Mucosa of descending colon (tissue), 3 donors: ENCODE results near the gene MOSMO. TPM values are rescaled to one million over a fixed set of nuclear protein-coding genes. Genes with fewer than 3 reads are reported as not detected.

Experiments used
- ATAC-seq: fragments of 200-7000 bp; cut with Tn5 transposase; one replicate; pipeline ENCODE4 v1.9.1; 2020; ENCODE audit warnings: mild to moderate bottlenecking, moderate library complexity
- DNase-seq, 3 donors: peaks; one replicate each; pipeline ENCODE4 v3.0.0-alpha.2; 2020
- H3K36me3 ChIP-seq: fragments of 200-600 bp; one replicate; pipeline ENCODE4 v1.8.0; 2021; ENCODE audit warnings: low read depth, mild to moderate bottlenecking
- H3K4me1 ChIP-seq: fragments of 200-600 bp; one replicate; pipeline ENCODE4 v1.8.0; 2021; ENCODE audit warnings: low read depth, mild to moderate bottlenecking
- H3K4me3 ChIP-seq: fragments of 200-600 bp; one replicate; pipeline ENCODE4 v1.8.0; 2021; ENCODE audit warnings: mild to moderate bottlenecking
- H3K9me3 ChIP-seq: fragments of 200-600 bp; one replicate; pipeline ENCODE4 v1.8.0; 2021; ENCODE audit warnings: mild to moderate bottlenecking
- intact Hi-C, 2 donors: fragments of 100-400 bp; cut with DNase I in 1 of 2; cut with micrococcal nuclease in 1 of 2; formaldehyde crosslinking; loops; one replicate each; pipeline versions ENCODE4 v1.11.0 to v1.11.1; 2022; cut with DNase I, micrococcal nuclease
- total RNA-seq, 3 donors: library from RNA; stranded (reverse); fragmentation: NEBNext Ultra II Directional in 2 of 3; extraction: Animal tissue kit (Norgen Biotek cat#: 25700) in 2 of 3; gene quantifications; one replicate each; pipeline versions ENCODE4 v1.2.1 to v1.2.4, GENCODE V29; 2021 to 2023
- TF ChIP-seq, protein P1 (sequence below): fragments of 200-600 bp; IDR thresholded peaks from one replicate; pipeline ENCODE4 v1.8.0; 2022; ENCODE audit warnings: antibody characterized with exemption, mild to moderate bottlenecking
- donor health status: DM: no; HTN: no; CAD: no; lungs with moderate emphysema.
- donor health status: DM: no; HTN: no; CAD: no.
- donor health status: DM: no; HTN: yes; CAD: no.

MOSMO gene
- total RNA-seq, 3 donors from 2014 or later: 8.6 to 11.4 (median 11.4) TPM

DNA sequence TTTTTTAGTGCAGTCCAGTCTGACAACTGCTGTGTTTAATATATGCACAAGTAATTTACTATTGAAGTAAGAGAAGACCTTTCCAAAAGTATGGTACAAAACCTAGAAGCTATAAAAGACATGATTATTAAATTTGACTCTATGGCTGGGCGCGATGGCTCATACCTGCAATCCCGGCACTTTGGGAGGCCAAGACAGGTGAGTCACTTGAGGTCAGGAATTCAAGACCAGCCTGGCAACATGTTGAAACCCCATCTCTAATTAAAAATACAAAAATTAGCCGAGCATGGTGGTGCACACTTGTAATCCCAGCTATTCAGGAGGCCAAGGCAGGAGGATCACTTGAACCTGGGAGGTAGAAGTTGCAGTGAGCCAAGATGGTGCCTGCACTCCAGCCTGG lies 43.1 kb downstream of the MOSMO start:
- TF ChIP-seq, protein P1, sequence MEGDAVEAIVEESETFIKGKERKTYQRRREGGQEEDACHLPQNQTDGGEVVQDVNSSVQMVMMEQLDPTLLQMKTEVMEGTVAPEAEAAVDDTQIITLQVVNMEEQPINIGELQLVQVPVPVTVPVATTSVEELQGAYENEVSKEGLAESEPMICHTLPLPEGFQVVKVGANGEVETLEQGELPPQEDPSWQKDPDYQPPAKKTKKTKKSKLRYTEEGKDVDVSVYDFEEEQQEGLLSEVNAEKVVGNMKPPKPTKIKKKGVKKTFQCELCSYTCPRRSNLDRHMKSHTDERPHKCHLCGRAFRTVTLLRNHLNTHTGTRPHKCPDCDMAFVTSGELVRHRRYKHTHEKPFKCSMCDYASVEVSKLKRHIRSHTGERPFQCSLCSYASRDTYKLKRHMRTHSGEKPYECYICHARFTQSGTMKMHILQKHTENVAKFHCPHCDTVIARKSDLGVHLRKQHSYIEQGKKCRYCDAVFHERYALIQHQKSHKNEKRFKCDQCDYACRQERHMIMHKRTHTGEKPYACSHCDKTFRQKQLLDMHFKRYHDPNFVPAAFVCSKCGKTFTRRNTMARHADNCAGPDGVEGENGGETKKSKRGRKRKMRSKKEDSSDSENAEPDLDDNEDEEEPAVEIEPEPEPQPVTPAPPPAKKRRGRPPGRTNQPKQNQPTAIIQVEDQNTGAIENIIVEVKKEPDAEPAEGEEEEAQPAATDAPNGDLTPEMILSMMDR: no peak
- DNase-seq: no peak
- no peak overlapping the region for H3K4me3 ChIP-seq
- H3K36me3 ChIP-seq: no peaks in the 10 kb centered on the region
- H3K9me3 ChIP-seq: no peaks in the 10 kb centered on the region
- intact Hi-C loops: no loop called here
- ATAC-seq: no peak
- H3K4me1 ChIP-seq: no peaks in the 10 kb centered on the region

DNA sequence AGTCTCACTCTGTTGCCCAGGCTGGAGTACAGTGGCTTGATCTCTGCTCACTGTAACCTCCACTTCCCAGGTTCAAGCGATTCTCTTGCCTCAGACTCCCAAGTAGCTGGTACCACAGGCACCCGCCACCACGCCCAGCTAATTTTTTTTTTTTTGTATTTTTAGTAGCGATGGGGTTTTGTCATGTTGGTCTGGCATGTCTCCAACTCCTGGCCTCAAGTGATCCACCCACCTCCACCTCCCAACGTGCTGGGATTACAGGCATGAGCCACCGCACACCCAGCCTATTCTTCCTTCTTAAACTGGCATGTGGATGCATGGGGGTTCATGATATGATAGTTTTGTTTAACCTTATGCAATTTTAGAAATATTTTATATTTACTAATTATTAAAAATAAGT lies 45.1 kb downstream of the MOSMO start:
- DNase-seq (no peak), ATAC-seq (no peak)
- Histone ChIP-seq H3K4me3 (no peak overlapping the region), H3K4me1 (no peaks in the 10 kb centered on the region), H3K9me3 (no peaks in the 10 kb centered on the region), H3K36me3 (no peaks in the 10 kb centered on the region)
- intact Hi-C loops: no loop called here
- TF ChIP-seq, protein P1: no peak

DNA sequence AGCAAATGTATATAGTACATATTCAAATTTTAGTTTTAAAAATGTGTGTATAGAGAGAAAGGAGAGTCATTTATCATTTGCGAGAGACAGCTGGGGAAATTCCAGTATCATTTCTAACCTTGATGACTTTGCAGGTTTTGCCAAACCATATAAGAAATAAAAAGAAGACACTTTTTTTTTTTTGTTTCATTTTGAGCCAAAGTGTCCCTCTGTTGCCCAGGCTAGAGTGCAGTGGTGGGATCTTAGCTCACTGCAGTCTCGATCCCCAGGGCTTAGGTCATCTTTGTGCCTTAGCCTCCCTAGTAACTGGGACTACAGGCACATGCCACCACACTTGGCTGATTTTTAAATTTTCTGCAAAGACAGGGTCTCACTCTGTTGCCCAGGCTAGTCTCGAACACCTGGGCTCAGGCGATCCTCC lies 46.0 kb downstream of the MOSMO start:
- Histone ChIP-seq H3K4me3 (no peak overlapping the region), H3K9me3 (no peaks in the 10 kb centered on the region), H3K4me1 (no peaks in the 10 kb centered on the region), H3K36me3 (no peaks in the 10 kb centered on the region)
- intact Hi-C loops: no loop called here
- ATAC-seq (no peak), DNase-seq (no peak)
- TF ChIP-seq, protein P1: no peak

DNA sequence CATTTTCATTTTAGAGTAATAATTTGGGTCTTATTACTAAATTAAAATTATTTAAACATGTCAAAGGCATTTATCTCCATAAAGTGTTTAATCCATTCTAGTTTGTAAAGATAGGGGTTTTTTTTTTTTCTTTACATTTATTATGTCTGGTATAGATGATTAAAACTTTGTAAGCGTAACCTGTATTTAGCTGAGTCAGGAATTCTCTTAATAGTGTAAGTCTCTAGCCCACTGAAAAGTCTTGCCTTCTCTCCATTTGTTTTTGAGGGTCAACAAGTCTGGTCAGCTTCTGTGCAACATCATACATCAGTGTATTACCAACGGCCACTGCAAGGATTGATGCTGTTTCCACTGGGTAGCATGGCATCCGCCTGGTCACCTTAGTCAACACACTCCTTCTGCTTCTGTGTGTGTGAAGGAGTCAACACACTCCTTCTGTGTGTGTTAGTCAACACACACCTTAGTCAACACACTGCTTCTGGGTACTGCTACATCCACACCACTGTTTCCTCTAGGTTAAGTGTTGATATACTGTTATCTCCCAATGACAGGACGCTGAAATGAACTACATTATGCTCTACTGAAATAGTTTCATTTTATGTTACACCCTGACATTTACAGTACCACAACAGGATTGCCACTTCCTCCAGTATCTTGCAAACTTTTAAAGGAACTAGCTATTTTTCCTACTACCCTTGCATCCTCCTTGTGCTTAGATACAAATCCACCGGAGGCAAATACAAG lies 47.1 kb downstream of the MOSMO start:
- DNase-seq (no peak), ATAC-seq (no peak)
- intact Hi-C loops: no loop called here
- Histone ChIP-seq H3K4me1 (no peaks in the 10 kb centered on the region), H3K9me3 (no peaks in the 10 kb centered on the region), H3K4me3 (no peak overlapping the region), H3K36me3 (no peaks in the 10 kb centered on the region)
- TF ChIP-seq, protein P1: no peak

DNA sequence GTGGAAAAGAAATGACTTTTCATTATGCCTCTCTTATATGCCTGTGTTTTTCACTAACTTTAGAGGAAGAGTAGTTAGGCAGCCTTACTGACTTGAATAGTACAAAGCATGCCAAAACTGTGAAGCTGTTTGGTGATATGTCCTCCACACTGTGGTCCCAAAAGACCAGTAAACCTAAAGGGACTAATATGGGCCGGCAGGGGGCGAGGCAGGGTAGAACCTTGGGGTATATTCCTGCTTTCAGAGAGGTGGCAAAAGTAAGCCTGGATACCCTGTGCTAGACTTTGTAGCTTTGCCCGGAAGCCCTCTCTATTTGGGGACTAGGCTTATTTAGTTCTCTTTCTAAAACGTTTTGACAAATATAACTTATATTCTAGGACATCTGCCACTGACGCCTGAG lies 48.0 kb downstream of the MOSMO start:
- intact Hi-C loops: no loop called here
- no peak for ATAC-seq
- TF ChIP-seq, protein P1: no peak

More for the DNA sequence above, 48.0 kb downstream of the MOSMO start:
- Histone ChIP-seq H3K4me1 (no peaks in the 10 kb centered on the region), H3K9me3 (no peaks in the 10 kb centered on the region), H3K4me3 (no peak overlapping the region), H3K36me3 (no peaks in the 10 kb centered on the region)
- no peak for DNase-seq
